Measurements from ENCODE around the gene ZHX3. TPM values are rescaled to one million over a fixed set of nuclear protein-coding genes. Genes with fewer than 3 reads are reported as not detected.
A peak's percentile ranks its signal among the peaks of the same experiment; 100 is the strongest.

Gene ZHX3
- total RNA-seq, 1 experiment from 2014 or later, result 9.6 TPM

DNA sequence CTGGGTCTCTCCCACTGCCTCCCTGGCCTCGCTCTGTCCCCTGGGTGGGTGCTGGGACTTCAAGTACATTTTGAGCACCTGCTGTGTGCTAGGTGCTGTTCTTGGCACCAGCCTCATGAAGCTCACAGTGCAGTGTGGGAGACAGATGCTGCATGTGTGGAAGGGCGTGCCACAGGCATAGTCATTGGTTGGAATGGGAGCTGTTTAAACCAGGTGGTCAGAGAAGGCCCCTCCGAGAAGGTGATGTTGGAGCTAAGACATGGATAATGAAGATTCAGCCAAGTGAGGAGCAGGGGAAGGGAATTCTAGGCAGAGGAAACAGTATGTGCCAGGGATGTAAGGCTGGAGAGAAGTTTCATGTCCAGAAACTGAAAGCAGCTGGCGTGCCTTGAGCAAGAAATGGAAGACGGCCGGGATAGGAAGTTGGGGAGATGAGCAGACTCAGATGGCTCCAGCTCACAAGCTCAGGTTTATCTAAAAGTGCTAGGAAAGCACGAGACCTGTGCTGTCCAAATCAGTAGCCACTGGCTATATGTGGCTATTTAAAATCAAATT lies 33.0 kb upstream of the ZHX3 start:
- peaks cover 4% of the 10 kb centered on the region for H3K4me1 Mint-ChIP-seq
- peak overlapping the region; percentile 37; the same call in 1 of the 2 replicates for H3K27ac Mint-ChIP-seq
- no peak for TF ChIP-seq IRF2 (CRISPR knock-in tag; IDR thresholded peaks at IDR 0.05; ENCODE audit: borderline replicate concordance, low read depth)
- TF ChIP-seq, protein P1, sequence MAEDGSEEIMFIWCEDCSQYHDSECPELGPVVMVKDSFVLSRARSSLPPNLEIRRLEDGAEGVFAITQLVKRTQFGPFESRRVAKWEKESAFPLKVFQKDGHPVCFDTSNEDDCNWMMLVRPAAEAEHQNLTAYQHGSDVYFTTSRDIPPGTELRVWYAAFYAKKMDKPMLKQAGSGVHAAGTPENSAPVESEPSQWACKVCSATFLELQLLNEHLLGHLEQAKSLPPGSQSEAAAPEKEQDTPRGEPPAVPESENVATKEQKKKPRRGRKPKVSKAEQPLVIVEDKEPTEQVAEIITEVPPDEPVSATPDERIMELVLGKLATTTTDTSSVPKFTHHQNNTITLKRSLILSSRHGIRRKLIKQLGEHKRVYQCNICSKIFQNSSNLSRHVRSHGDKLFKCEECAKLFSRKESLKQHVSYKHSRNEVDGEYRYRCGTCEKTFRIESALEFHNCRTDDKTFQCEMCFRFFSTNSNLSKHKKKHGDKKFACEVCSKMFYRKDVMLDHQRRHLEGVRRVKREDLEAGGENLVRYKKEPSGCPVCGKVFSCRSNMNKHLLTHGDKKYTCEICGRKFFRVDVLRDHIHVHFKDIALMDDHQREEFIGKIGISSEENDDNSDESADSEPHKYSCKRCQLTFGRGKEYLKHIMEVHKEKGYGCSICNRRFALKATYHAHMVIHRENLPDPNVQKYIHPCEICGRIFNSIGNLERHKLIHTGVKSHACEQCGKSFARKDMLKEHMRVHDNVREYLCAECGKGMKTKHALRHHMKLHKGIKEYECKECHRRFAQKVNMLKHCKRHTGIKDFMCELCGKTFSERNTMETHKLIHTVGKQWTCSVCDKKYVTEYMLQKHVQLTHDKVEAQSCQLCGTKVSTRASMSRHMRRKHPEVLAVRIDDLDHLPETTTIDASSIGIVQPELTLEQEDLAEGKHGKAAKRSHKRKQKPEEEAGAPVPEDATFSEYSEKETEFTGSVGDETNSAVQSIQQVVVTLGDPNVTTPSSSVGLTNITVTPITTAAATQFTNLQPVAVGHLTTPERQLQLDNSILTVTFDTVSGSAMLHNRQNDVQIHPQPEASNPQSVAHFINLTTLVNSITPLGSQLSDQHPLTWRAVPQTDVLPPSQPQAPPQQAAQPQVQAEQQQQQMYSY (CRISPR knock-in tag; IDR thresholded peaks at IDR 0.05), result 0 out of 2 replicates have a peak, but pooled peaks have one; percentile 21
- ATAC-seq (no peak), DNase-seq (ENCODE audit: low spot score) (no peak)
- CTCF ChIA-PET, result interaction anchor here (1.1 to 1.9 kb wide), 4 partner anchors 9 to 178 kb away, joined by 3 to 13 read pairs (median 4); partner anchors contain the start of gene LPIN3
- H3K4me3 Mint-ChIP-seq, result no peak overlapping the region
- H3K27me3 Mint-ChIP-seq (ENCODE audit: low read depth), result no peaks in the 10 kb centered on the region
- no peaks in the 10 kb centered on the region for H3K36me3 Mint-ChIP-seq
- H3K9me3 Mint-ChIP-seq, result no peaks in the 10 kb centered on the region
- POLR2A ChIA-PET, result no interaction called here

DNA sequence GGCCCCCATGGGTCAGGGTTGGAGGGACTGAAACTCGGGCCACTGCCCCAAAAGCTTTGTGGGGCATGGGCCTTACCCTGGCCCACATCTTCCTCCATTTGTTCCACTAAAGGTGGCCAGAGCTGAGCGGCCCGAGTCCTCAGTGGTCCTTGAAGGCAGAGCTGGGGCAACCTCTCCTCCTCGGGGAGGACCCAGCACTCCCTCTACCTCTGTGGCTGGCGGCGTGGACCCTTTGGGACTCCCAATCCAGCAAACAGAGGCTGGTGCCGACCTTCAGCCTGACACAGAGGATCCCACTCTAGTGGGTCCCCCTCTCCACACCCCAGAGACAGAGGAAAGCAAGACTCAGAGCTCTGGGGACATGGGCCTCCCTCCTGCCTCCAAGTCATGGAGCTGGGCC lies 32.4 kb upstream of the ZHX3 start:
- H3K27me3 Mint-ChIP-seq (ENCODE audit: low read depth), result no peaks in the 10 kb centered on the region
- ChIA-PET POLR2A (no interaction called here), CTCF (interaction anchor here (1.0 to 1.9 kb wide), 5 partner anchors 9 to 177 kb away, joined by 3 to 13 read pairs (median 4); partner anchors contain the start of gene LPIN3)
- ATAC-seq (no peak), DNase-seq (ENCODE audit: low spot score) (no peak)
- no peaks in the 10 kb centered on the region for H3K36me3 Mint-ChIP-seq
- H3K4me3 Mint-ChIP-seq, result no peak overlapping the region
- TF ChIP-seq, protein P2, sequence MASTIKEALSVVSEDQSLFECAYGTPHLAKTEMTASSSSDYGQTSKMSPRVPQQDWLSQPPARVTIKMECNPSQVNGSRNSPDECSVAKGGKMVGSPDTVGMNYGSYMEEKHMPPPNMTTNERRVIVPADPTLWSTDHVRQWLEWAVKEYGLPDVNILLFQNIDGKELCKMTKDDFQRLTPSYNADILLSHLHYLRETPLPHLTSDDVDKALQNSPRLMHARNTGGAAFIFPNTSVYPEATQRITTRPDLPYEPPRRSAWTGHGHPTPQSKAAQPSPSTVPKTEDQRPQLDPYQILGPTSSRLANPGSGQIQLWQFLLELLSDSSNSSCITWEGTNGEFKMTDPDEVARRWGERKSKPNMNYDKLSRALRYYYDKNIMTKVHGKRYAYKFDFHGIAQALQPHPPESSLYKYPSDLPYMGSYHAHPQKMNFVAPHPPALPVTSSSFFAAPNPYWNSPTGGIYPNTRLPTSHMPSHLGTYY (CRISPR knock-in tag; IDR thresholded peaks at IDR 0.05), result no peak
- TF ChIP-seq SMAD4 (CRISPR knock-in tag; IDR thresholded peaks at IDR 0.05) (no peak), ZBTB21 (CRISPR knock-in tag; IDR thresholded peaks at IDR 0.05; ENCODE audit: borderline replicate concordance) (no peak), ZNF396 (CRISPR knock-in tag; IDR thresholded peaks at IDR 0.05; ENCODE audit: borderline replicate concordance) (no peak)
- TF ChIP-seq, protein P1 (CRISPR knock-in tag; IDR thresholded peaks at IDR 0.05), result no peak
- TF ChIP-seq, protein P3, sequence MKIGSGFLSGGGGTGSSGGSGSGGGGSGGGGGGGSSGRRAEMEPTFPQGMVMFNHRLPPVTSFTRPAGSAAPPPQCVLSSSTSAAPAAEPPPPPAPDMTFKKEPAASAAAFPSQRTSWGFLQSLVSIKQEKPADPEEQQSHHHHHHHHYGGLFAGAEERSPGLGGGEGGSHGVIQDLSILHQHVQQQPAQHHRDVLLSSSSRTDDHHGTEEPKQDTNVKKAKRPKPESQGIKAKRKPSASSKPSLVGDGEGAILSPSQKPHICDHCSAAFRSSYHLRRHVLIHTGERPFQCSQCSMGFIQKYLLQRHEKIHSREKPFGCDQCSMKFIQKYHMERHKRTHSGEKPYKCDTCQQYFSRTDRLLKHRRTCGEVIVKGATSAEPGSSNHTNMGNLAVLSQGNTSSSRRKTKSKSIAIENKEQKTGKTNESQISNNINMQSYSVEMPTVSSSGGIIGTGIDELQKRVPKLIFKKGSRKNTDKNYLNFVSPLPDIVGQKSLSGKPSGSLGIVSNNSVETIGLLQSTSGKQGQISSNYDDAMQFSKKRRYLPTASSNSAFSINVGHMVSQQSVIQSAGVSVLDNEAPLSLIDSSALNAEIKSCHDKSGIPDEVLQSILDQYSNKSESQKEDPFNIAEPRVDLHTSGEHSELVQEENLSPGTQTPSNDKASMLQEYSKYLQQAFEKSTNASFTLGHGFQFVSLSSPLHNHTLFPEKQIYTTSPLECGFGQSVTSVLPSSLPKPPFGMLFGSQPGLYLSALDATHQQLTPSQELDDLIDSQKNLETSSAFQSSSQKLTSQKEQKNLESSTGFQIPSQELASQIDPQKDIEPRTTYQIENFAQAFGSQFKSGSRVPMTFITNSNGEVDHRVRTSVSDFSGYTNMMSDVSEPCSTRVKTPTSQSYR (CRISPR knock-in tag; IDR thresholded peaks at IDR 0.05), result no peak
- TF ChIP-seq, protein P4, sequence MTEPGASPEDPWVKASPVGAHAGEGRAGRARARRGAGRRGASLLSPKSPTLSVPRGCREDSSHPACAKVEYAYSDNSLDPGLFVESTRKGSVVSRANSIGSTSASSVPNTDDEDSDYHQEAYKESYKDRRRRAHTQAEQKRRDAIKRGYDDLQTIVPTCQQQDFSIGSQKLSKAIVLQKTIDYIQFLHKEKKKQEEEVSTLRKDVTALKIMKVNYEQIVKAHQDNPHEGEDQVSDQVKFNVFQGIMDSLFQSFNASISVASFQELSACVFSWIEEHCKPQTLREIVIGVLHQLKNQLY (CRISPR knock-in tag; IDR thresholded peaks at IDR 0.05), result no peak
- TF ChIP-seq, protein P5, sequence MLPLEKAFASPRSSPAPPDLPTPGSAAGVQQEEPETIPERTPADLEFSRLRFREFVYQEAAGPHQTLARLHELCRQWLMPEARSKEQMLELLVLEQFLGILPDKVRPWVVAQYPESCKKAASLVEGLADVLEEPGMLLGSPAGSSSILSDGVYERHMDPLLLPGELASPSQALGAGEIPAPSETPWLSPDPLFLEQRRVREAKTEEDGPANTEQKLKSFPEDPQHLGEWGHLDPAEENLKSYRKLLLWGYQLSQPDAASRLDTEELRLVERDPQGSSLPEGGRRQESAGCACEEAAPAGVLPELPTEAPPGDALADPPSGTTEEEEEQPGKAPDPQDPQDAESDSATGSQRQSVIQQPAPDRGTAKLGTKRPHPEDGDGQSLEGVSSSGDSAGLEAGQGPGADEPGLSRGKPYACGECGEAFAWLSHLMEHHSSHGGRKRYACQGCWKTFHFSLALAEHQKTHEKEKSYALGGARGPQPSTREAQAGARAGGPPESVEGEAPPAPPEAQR (CRISPR knock-in tag; IDR thresholded peaks at IDR 0.05), result no peak
- TF ChIP-seq, protein P6, sequence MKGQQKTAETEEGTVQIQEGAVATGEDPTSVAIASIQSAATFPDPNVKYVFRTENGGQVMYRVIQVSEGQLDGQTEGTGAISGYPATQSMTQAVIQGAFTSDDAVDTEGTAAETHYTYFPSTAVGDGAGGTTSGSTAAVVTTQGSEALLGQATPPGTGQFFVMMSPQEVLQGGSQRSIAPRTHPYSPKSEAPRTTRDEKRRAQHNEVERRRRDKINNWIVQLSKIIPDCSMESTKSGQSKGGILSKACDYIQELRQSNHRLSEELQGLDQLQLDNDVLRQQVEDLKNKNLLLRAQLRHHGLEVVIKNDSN (CRISPR knock-in tag; IDR thresholded peaks at IDR 0.05), result no peak
- H3K4me1 Mint-ChIP-seq, result peaks cover 4% of the 10 kb centered on the region
- H3K27ac Mint-ChIP-seq, result no peak overlapping the region
- H3K9me3 Mint-ChIP-seq, result no peaks in the 10 kb centered on the region

Data from WTC11 (cell line).